ENCODE measurements around the gene ANKS3.

ANKS3 gene

GRCh38 chr16:4679850-4680636 is 54.0 kb downstream of the ANKS3 start:
- Mint-ChIP-seq H3K27me3 (no peaks in the 10 kb centered on the region), H3K9me3 (no peaks in the 10 kb centered on the region), H3K36me3 (peaks cover 35% of the 10 kb centered on the region), H3K4me1 (peaks cover 13% of the 10 kb centered on the region), H3K27ac (no peak overlapping the region), H3K4me3 (peak overlapping the region; percentile 44)
- no peak for ATAC-seq

DNA sequence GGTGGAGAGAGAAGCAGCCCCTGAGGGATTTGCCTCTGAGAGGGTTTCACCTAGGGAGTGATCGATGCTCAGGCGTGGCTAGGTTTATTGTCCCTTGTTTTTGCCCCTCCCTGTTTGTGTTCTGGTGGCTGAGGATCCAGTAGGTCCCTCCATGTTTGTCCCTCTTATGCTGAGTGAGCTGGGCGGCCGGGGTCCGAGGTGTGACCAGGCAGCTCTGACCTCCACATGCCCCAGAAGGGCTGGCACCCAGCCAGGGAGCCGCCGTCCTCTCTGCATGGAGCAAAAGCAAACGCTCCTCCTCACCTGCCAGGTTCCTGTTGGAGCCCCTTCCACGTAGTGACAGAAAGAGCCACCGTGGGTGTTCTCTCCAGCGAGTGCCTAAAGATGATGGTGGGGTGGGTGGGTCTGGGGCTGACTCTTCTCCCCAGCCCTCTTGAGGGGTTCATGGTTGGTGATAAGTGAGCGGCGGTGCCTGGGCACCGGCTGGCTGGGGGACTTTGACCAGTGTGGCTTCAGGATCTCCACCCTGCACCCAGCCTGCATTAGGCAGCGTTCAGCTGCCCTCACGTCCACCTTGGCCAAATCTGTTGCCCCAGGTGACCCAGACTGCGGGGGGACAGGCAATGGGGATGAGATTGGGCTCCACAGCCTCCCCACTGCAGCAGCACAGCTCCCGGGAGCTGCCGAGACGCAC is 54.8 kb downstream of the ANKS3 start:
- Mint-ChIP-seq H3K27me3 (no peaks in the 10 kb centered on the region), H3K36me3 (peaks cover 32% of the 10 kb centered on the region), H3K27ac (no peak overlapping the region), H3K9me3 (no peaks in the 10 kb centered on the region), H3K4me1 (peaks cover 13% of the 10 kb centered on the region), H3K4me3 (no peak overlapping the region)
- ATAC-seq, result no peak

GRCh38 chr16:4678596-4678995 is 55.5 kb downstream of the ANKS3 start:
- no peak for ATAC-seq
- Mint-ChIP-seq H3K9me3 (no peaks in the 10 kb centered on the region), H3K4me1 (peaks cover 13% of the 10 kb centered on the region), H3K36me3 (peaks cover 32% of the 10 kb centered on the region), H3K4me3 (no peak overlapping the region), H3K27me3 (no peaks in the 10 kb centered on the region), H3K27ac (no peak overlapping the region)

GRCh38 chr16:4677994-4678393 is 56.1 kb downstream of the ANKS3 start:
- Mint-ChIP-seq H3K27ac (no peak overlapping the region), H3K27me3 (no peaks in the 10 kb centered on the region), H3K4me1 (peaks cover 13% of the 10 kb centered on the region), H3K4me3 (no peak overlapping the region), H3K36me3 (peaks cover 27% of the 10 kb centered on the region), H3K9me3 (no peaks in the 10 kb centered on the region)
- no peak for ATAC-seq

GRCh38 chr16:4677390-4677789 is 56.7 kb downstream of the ANKS3 start:
- Mint-ChIP-seq H3K27ac (no peak overlapping the region), H3K4me1 (peaks cover 13% of the 10 kb centered on the region), H3K9me3 (no peaks in the 10 kb centered on the region), H3K27me3 (no peaks in the 10 kb centered on the region), H3K36me3 (peaks cover 25% of the 10 kb centered on the region), H3K4me3 (no peak overlapping the region)
- ATAC-seq, result no peak

GRCh38 chr16:4676831-4677230 is 57.2 kb downstream of the ANKS3 start:
- H3K36me3 Mint-ChIP-seq, result peaks cover 24% of the 10 kb centered on the region
- H3K4me3 Mint-ChIP-seq, result no peak overlapping the region
- peaks cover 13% of the 10 kb centered on the region for H3K4me1 Mint-ChIP-seq
- ATAC-seq, result no peak
- H3K27me3 Mint-ChIP-seq, result no peaks in the 10 kb centered on the region
- peak overlapping the region; percentile 60 for H3K27ac Mint-ChIP-seq
- H3K9me3 Mint-ChIP-seq, result no peaks in the 10 kb centered on the region

DNA sequence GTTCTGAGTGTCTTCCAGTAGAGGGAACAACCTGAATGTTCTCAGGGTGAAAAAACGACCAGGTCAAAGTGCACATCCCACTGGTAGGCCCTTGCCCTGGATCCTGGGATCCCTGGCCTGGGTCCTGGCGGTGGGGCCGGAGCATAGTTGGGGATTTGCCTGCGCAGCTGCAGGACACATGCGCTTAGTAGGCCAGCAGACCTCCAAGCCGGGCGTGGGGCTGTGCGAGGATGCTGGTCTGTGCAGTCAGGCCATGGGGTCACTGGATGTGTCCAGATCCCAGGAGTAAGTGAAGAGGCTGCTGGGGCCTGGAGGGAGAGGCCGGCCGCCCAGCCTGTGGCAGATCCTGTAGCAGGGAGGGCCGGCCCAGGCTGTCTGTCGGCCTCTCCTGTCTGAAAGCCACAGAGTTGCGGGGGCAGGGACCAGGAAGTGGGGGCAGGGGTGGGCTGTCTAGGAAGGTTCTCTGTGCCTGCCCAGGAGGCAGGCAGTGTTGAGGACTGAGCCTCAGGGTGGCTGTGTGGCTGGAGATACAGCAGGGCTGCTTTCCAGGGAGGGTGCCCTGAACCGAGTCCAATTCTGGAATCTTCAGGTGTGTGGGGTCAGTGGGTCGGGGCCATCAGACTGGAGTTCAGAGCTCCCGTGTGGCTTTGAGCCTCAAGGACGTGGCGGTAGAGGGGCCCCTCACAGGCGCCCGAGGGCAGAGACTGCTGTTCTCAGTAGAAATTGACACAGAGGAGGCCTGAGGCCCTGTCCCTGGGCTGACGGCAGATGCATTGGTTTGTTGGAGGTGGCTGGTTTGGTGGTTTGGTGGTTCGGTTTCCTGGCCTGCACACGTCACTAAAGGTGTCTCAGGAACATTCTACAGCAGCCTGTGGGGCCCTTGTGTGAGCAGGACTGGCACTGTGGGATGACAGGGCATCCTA is 57.9 kb downstream of the ANKS3 start:
- ATAC-seq, result peak; percentile 21

GRCh38 chr16:4674926-4675530 is 59.0 kb downstream of the ANKS3 start:
- peak overlapping the region; percentile 60 for H3K27ac Mint-ChIP-seq
- no peak for ATAC-seq
- peaks cover 8% of the 10 kb centered on the region for H3K36me3 Mint-ChIP-seq
- peaks cover 13% of the 10 kb centered on the region for H3K4me1 Mint-ChIP-seq
- H3K27me3 Mint-ChIP-seq, result no peaks in the 10 kb centered on the region
- H3K4me3 Mint-ChIP-seq, result no peak overlapping the region
- H3K9me3 Mint-ChIP-seq, result no peaks in the 10 kb centered on the region

More for the DNA sequence above, 57.9 kb downstream of the ANKS3 start:
- peaks cover 18% of the 10 kb centered on the region for H3K36me3 Mint-ChIP-seq
- no peak overlapping the region for H3K4me3 Mint-ChIP-seq
- peaks cover 13% of the 10 kb centered on the region for H3K4me1 Mint-ChIP-seq
- no peaks in the 10 kb centered on the region for H3K9me3 Mint-ChIP-seq
- peak overlapping the region; percentile 60 for H3K27ac Mint-ChIP-seq
- no peaks in the 10 kb centered on the region for H3K27me3 Mint-ChIP-seq

- Mint-ChIP-seq H3K27me3 (no peaks in the 10 kb centered on the region), H3K27ac (no peak overlapping the region), H3K4me3 (no peak overlapping the region), H3K9me3 (no peaks in the 10 kb centered on the region), H3K4me1 (peaks cover 13% of the 10 kb centered on the region), H3K36me3 (peaks cover 10% of the 10 kb centered on the region)
- no peak for ATAC-seq
Observed at GRCh38 chr16:4673387-4674046, 60.6 kb downstream of the ANKS3 start.

DNA sequence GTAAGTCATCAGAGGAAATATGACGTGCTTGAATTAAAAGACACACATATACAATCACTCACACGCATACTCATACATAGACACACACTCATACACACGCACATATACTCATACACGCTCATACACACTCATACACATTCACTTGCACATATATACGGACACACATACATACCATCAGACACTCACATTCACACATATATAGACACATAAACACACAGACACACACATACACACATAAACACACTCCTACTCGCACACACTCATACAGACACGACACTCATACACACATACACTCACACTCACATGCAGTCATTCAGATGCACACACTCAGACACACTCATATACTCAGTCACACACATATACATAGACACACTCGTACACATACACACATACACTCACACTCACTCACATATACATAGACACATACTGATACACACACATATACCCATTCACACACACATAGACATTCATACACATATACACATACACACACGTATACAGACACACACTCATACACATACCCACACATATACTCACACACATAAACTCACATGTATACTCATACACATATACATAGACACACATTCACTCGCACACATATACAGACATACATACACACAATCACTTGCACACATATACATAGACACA is 65.6 kb downstream of the ANKS3 start:
- Mint-ChIP-seq H3K4me3 (no peak overlapping the region), H3K4me1 (peaks cover 16% of the 10 kb centered on the region), H3K27ac (no peak overlapping the region), H3K9me3 (no peaks in the 10 kb centered on the region), H3K36me3 (peaks cover 18% of the 10 kb centered on the region), H3K27me3 (no peaks in the 10 kb centered on the region)
- no peak for ATAC-seq

GRCh38 chr16:4667203-4667963 is 66.7 kb downstream of the ANKS3 start:
- ATAC-seq, result no peak
- Mint-ChIP-seq H3K4me1 (peaks cover 19% of the 10 kb centered on the region), H3K4me3 (no peak overlapping the region), H3K36me3 (peaks cover 20% of the 10 kb centered on the region), H3K27me3 (no peaks in the 10 kb centered on the region), H3K27ac (no peak overlapping the region), H3K9me3 (no peaks in the 10 kb centered on the region)

GRCh38 chr16:4666537-4667202 is 67.4 kb downstream of the ANKS3 start:
- Mint-ChIP-seq H3K27ac (no peak overlapping the region), H3K27me3 (no peaks in the 10 kb centered on the region), H3K36me3 (peaks cover 20% of the 10 kb centered on the region), H3K4me1 (peaks cover 19% of the 10 kb centered on the region), H3K9me3 (no peaks in the 10 kb centered on the region), H3K4me3 (no peak overlapping the region)
- no peak for ATAC-seq

Measured in stimulated activated memory B cell treated with anti-CD40 and anti-IgM and Interleukin-4, amounts not matched to agents 10 μg/mL and 1 μg/mL and 100 μg/mL, for 72 hours (primary cell).